PC-3 (cell line): ENCODE data around the gene SVOPL. TPM values are rescaled to one million over a fixed set of nuclear protein-coding genes. Genes with fewer than 3 reads are reported as not detected.

Experiments
- ATAC-seq: fragments of 200-7000 bp; cut with Tn5 transposase; 2 replicates; pipeline ENCODE4 v1.9.1; 2020; ENCODE audit warnings: mild to moderate bottlenecking, moderate library complexity
- BruUV-seq: library from RNA; stranded (reverse); fragments of 400-500 nt; replicated peaks from 2 replicates; lab custom pipeline; 2021; lab: Mats Ljungman, UMichigan
- CTCF ChIA-PET: fragments of 300-600 bp; sonication (Branson Sonifier 250); formaldehyde crosslinking; loops from one replicate; lab custom pipeline; 2022; ENCODE audit warnings: antibody characterized with exemption; lab: Charles Lee
- POLR2A ChIA-PET: fragments of 300-600 bp; sonication (Branson Sonifier 250); formaldehyde crosslinking; loops from one replicate; lab custom pipeline; 2022; ENCODE audit warnings: antibody characterized with exemption; ENCODE audit not compliant: unreplicated experiment; lab: Charles Lee
- DNase-seq: peaks from one replicate; pipeline ENCODE4 v3.0.0-alpha.2; 2015
- H2AFZ ChIP-seq: fragments of 300-600 bp; sonication (generic); 2 replicates; pipeline ENCODE4 v1.6.0; 2016; ENCODE audit warnings: antibody characterized with exemption, low read length
- H3F3A ChIP-seq: fragments of 300-600 bp; sonication (generic); one replicate; pipeline ENCODE4 v1.6.0; 2017; ENCODE audit warnings: antibody characterized with exemption, low read length, control low read depth, mild to moderate bottlenecking; ENCODE audit not compliant: unreplicated experiment
- H3K27ac ChIP-seq: fragments of 300-600 bp; sonication (generic); 2 replicates; pipeline ENCODE4 v1.5.1; 2016; ENCODE audit warnings: mild to moderate bottlenecking, low read length
- H3K27me3 ChIP-seq: fragments of 300-600 bp; sonication (generic); 2 replicates; pipeline ENCODE4 v1.6.1; 2016; ENCODE audit warnings: low read length, mixed read lengths
- H3K36me3 ChIP-seq: fragments of 300-600 bp; sonication (generic); 2 replicates; pipeline ENCODE4 v1.6.1; 2016; ENCODE audit warnings: low read depth, mixed run types, low read length, mixed read lengths
- H3K4me1 ChIP-seq: fragments of 300-600 bp; sonication (generic); 2 replicates; pipeline ENCODE4 v1.5.1; 2016; ENCODE audit warnings: low read length; ENCODE audit not compliant: insufficient read depth
- H3K4me2 ChIP-seq: fragments of 300-600 bp; sonication (generic); 2 replicates; pipeline ENCODE4 v1.6.0; 2016; ENCODE audit warnings: low read length
- H3K4me3 ChIP-seq: fragments of 300-600 bp; sonication (generic); 2 replicates; pipeline ENCODE4 v1.5.1; 2016; ENCODE audit warnings: mild to moderate bottlenecking, low read length, mixed read lengths
- H3K79me2 ChIP-seq: fragments of 300-600 bp; sonication (generic); 2 replicates; pipeline ENCODE4 v1.6.1; 2017; ENCODE audit warnings: low read length, mixed read lengths
- H3K9ac ChIP-seq: fragments of 300-600 bp; sonication (generic); 2 replicates; pipeline ENCODE4 v1.6.0; 2016; ENCODE audit warnings: mild to moderate bottlenecking, low read length
- H3K9me2 ChIP-seq: fragments of 300-600 bp; sonication (generic); replicated peaks from 2 replicates; pipeline ENCODE4 v1.6.1; 2016; ENCODE audit warnings: mixed run types, low read length, mixed read lengths
- H3K9me3 ChIP-seq: fragments of 300-600 bp; sonication (generic); 2 replicates; pipeline ENCODE4 v1.6.1; 2016; ENCODE audit warnings: low read length, mixed read lengths
- H4K20me1 ChIP-seq: fragments of 300-600 bp; sonication (generic); 2 replicates; pipeline ENCODE4 v1.6.1; 2016; ENCODE audit warnings: low read length, mixed read lengths
- CTCF ChIP-seq: fragments of 300-600 bp; sonication (generic); conservative IDR thresholded peaks from 2 replicates; pipeline ENCODE4 v1.5.1; 2017; ENCODE audit warnings: antibody characterized with exemption, low read depth, mild to moderate bottlenecking, low read length
- EZH2 ChIP-seq: fragments of 300-600 bp; sonication (generic); IDR thresholded peaks from one replicate; pipeline ENCODE4 v1.6.1; 2017; ENCODE audit warnings: antibody characterized with exemption, mild to moderate bottlenecking, low read length; ENCODE audit not compliant: unreplicated experiment
- EZH2phosphoT487 ChIP-seq: fragments of 300-600 bp; sonication (generic); IDR thresholded peaks from 2 replicates; pipeline ENCODE4 v1.6.1; 2018; ENCODE audit warnings: mild to moderate bottlenecking, antibody characterized with exemption, low read length, borderline replicate concordance
- intact Hi-C: fragments of 100-400 bp; cut with micrococcal nuclease; formaldehyde crosslinking; loops from 2 replicates; pipeline ENCODE4 v1.9.0; 2023
- total RNA-seq: library from RNA; depleted of rRNA; stranded (reverse); fragments of >200 nt; gene quantifications from 2 replicates; pipeline ENCODE4 v1.2.3, GENCODE V29; 2014

SVOPL gene
- total RNA-seq, 1 experiment from 2014 or later = not detected

- TF ChIP-seq EZH2 = no peak
- TF ChIP-seq CTCF = no peak
- TF ChIP-seq EZH2phosphoT487 = no peak
- ATAC-seq (no peak), DNase-seq (no peak)
- Histone ChIP-seq H3K4me2 (no peak overlapping the region), H3K9ac (no peak overlapping the region), H3K9me3 (no peaks in the 10 kb centered on the region), H3K4me3 (no peak overlapping the region), H3F3A (no peaks in the 10 kb centered on the region), H3K9me2 (no peaks in the 10 kb centered on the region), H3K36me3 (peaks cover 31% of the 10 kb centered on the region), H3K27me3 (no peaks in the 10 kb centered on the region), H2AFZ (no peak overlapping the region), H3K27ac (no peak overlapping the region), H4K20me1 (no peaks in the 10 kb centered on the region), H3K4me1 (no peaks in the 10 kb centered on the region), H3K79me2 (no peaks in the 10 kb centered on the region)
- intact Hi-C loops = no loop called here
- CTCF ChIA-PET = no interaction called here
- POLR2A ChIA-PET = no interaction called here
- BruUV-seq = no TSS peak
Measured at GRCh38 chr7:138549082-138549481, 152.1 kb downstream of the SVOPL start.

- POLR2A ChIA-PET = no interaction called here
- DNase-seq (no peak), ATAC-seq (no peak)
- no peaks in the 10 kb centered on the region for H3K9me2 ChIP-seq
- TF ChIP-seq CTCF (no peak), EZH2 (no peak), EZH2phosphoT487 (no peak)
- H4K20me1 ChIP-seq = no peaks in the 10 kb centered on the region
- CTCF ChIA-PET = no interaction called here
- intact Hi-C loops = no loop called here
- no peak overlapping the region for H3K9ac ChIP-seq
- no peak overlapping the region for H2AFZ ChIP-seq
- H3K4me2 ChIP-seq = no peak overlapping the region
- no TSS peak for BruUV-seq
- H3K9me3 ChIP-seq = no peaks in the 10 kb centered on the region
- H3K27ac ChIP-seq = no peak overlapping the region
- H3K36me3 ChIP-seq = peaks cover 10% of the 10 kb centered on the region; the same call in 1 of the 2 replicates
- no peaks in the 10 kb centered on the region for H3F3A ChIP-seq
- H3K4me3 ChIP-seq = no peak overlapping the region
- no peaks in the 10 kb centered on the region for H3K79me2 ChIP-seq
- no peaks in the 10 kb centered on the region for H3K4me1 ChIP-seq
- H3K27me3 ChIP-seq = no peaks in the 10 kb centered on the region
Measured at GRCh38 chr7:138546829-138547228, 154.3 kb downstream of the SVOPL start.

GRCh38 chr7:138546064-138546619 lies 155.0 kb downstream of the SVOPL start:
- POLR2A ChIA-PET = no interaction called here
- TF ChIP-seq CTCF (no peak), EZH2phosphoT487 (no peak), EZH2 (no peak)
- ATAC-seq (no peak), DNase-seq (no peak)
- intact Hi-C loops = no loop called here
- Histone ChIP-seq H3K4me2 (no peak overlapping the region), H3F3A (no peaks in the 10 kb centered on the region), H3K27ac (no peak overlapping the region), H3K36me3 (peaks cover 3% of the 10 kb centered on the region; the same call in 1 of the 2 replicates), H4K20me1 (no peaks in the 10 kb centered on the region), H3K4me3 (no peak overlapping the region), H3K4me1 (no peaks in the 10 kb centered on the region), H3K79me2 (no peaks in the 10 kb centered on the region), H3K27me3 (no peaks in the 10 kb centered on the region), H3K9me2 (no peaks in the 10 kb centered on the region), H2AFZ (no peak overlapping the region), H3K9me3 (no peaks in the 10 kb centered on the region), H3K9ac (no peak overlapping the region)
- no TSS peak for BruUV-seq
- CTCF ChIA-PET = no interaction called here
